ENCODE measurements around the gene TSC22D2.

- TF ChIP-seq, protein P1, sequence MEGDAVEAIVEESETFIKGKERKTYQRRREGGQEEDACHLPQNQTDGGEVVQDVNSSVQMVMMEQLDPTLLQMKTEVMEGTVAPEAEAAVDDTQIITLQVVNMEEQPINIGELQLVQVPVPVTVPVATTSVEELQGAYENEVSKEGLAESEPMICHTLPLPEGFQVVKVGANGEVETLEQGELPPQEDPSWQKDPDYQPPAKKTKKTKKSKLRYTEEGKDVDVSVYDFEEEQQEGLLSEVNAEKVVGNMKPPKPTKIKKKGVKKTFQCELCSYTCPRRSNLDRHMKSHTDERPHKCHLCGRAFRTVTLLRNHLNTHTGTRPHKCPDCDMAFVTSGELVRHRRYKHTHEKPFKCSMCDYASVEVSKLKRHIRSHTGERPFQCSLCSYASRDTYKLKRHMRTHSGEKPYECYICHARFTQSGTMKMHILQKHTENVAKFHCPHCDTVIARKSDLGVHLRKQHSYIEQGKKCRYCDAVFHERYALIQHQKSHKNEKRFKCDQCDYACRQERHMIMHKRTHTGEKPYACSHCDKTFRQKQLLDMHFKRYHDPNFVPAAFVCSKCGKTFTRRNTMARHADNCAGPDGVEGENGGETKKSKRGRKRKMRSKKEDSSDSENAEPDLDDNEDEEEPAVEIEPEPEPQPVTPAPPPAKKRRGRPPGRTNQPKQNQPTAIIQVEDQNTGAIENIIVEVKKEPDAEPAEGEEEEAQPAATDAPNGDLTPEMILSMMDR (IDR thresholded peaks at IDR 0.05): no peak
- no peak for TF ChIP-seq POLR2A (IDR thresholded peaks at IDR 0.05)
Observed at GRCh38 chr3:150370999-150371398, 37.1 kb upstream of the TSC22D2 start.

Data from tibial nerve (tissue), 3 donors.